ENCODE measurements around the gene KIF26A.
A peak's percentile ranks its signal among the peaks of the same experiment; 100 is the strongest.
"Not testable (repeated sequence)": the region's sequence is repeated elsewhere in the genome, so short reads cannot be mapped to it uniquely, and the experiment has no call there.

Gene KIF26A

GRCh38 chr14:104144911-104145825 is 6.8 kb downstream of the KIF26A start:
- DNase-seq, result no peak

GRCh38 chr14:104145826-104146601 is 7.6 kb downstream of the KIF26A start:
- no peak for DNase-seq

- DNase-seq, result no peak
Observed at GRCh38 chr14:104146651-104147345, 8.4 kb downstream of the KIF26A start.

GRCh38 chr14:104147346-104148125 is 9.1 kb downstream of the KIF26A start:
- DNase-seq, result no peak

- no peak for DNase-seq
Observed at GRCh38 chr14:104148433-104149277, 10.3 kb downstream of the KIF26A start.

GRCh38 chr14:104149278-104149595 is 10.8 kb downstream of the KIF26A start:
- no peak for DNase-seq

- peak; percentile 70 for DNase-seq
Observed at GRCh38 chr14:104149617-104150135, 11.3 kb downstream of the KIF26A start.

GRCh38 chr14:104150136-104151025 is 12.0 kb downstream of the KIF26A start:
- peak; percentile 95 for DNase-seq

- no peak for DNase-seq
Observed at GRCh38 chr14:104151026-104151381, 12.6 kb downstream of the KIF26A start.

- DNase-seq, result no peak
Observed at GRCh38 chr14:104151566-104152245, 13.3 kb downstream of the KIF26A start.

- DNase-seq, result no peak
Observed at GRCh38 chr14:104152246-104152575, 13.8 kb downstream of the KIF26A start.

GRCh38 chr14:104152686-104153393 is 14.5 kb downstream of the KIF26A start:
- no peak for DNase-seq

- not testable (repeated sequence) for DNase-seq
Observed at GRCh38 chr14:104153394-104153755, 15.0 kb downstream of the KIF26A start.

- DNase-seq, result no peak
Observed at GRCh38 chr14:104154246-104154645, 15.9 kb downstream of the KIF26A start.

- no peak for DNase-seq
Observed at GRCh38 chr14:104155513-104155912, 17.1 kb downstream of the KIF26A start.

GRCh38 chr14:104156142-104156541 is 17.8 kb downstream of the KIF26A start:
- no peak for DNase-seq

GRCh38 chr14:104157016-104157928 is 18.9 kb downstream of the KIF26A start:
- DNase-seq, result no peak

Measured in fibroblast of skin of abdomen (primary cell).